KOPT-K1 (cell line): Measurements from ENCODE around the gene ANGPTL4.

Experiments
- H3K27ac ChIP-seq: fragments of 200-600 bp; sonication (generic); 2 replicates; pipeline ENCODE4 v1.5.1; 2016; ENCODE audit warnings: antibody characterized with exemption, mild to moderate bottlenecking, low read depth, low read length; ENCODE audit not compliant: poor library complexity, severe bottlenecking
- H3K36me3 ChIP-seq: fragments of 200-600 bp; sonication (generic); 2 replicates; pipeline ENCODE4 v1.5.1; 2017; ENCODE audit warnings: antibody characterized with exemption, mild to moderate bottlenecking, low read length, moderate library complexity; ENCODE audit not compliant: insufficient read depth
- H3K9me3 ChIP-seq: fragments of 200-600 bp; sonication (generic); 2 replicates; pipeline ENCODE4 v1.5.1; 2017; ENCODE audit warnings: antibody characterized with exemption, low read length, mild to moderate bottlenecking; ENCODE audit not compliant: insufficient read depth, poor library complexity, severe bottlenecking

ANGPTL4 gene

GRCh38 chr19:8388612-8388958 lies 24.6 kb downstream of the ANGPTL4 start:
- H3K27ac ChIP-seq, result no peak overlapping the region
- H3K36me3 ChIP-seq, result no peaks in the 10 kb centered on the region
- no peaks in the 10 kb centered on the region for H3K9me3 ChIP-seq

DNA sequence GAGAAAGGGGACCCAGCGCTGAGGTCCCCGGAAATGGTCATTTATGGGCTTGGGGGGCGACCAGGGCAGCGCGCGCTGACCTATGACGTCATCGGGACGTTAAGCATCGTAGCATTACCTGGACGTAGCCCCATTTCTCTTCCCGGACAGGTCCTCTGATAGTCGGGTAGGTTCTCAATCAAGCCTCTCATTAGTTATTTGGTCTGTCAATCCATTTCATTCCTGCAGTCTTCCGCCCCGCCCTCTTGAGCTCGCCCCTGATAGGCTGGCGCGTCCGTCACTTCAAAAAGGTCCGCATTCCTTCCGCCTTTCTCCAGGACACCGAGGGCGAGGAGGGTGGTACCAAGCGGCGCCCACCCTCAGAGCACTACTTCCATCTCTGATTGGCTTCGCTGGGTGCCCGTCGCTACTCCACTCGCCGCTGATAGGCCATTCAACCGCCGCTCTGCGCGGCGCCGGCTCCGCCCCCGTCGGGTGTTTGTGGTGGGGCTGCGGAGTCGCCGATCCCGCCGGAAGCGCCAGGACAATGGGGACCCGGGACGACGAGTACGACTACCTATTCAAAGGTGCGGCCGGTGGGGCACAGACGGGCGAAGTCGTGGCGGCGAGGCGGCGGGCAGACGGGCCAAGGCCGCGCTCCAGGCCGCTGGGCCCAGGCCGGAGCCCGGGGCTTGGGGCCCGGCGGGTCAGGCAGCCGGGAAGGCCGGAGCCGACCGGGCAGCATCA lies 26.1 kb downstream of the ANGPTL4 start, which contains the start of gene RAB11B:
Gene RAB11B (plus strand): TSS at position 470 of the 726 bp plus-strand sequence. CDS start 57 bp downstream, at position 527.
- peak within 1 kb of the TSS; percentile 97 for H3K27ac ChIP-seq
- no peaks in the 10 kb centered on the region for H3K9me3 ChIP-seq
- no peaks in the 10 kb centered on the region for H3K36me3 ChIP-seq

- H3K36me3 ChIP-seq, result no peaks in the 10 kb centered on the region
- H3K27ac ChIP-seq, result peak overlapping the region; percentile 97
- no peaks in the 10 kb centered on the region for H3K9me3 ChIP-seq
Measured at GRCh38 chr19:8390617-8390981, 26.6 kb downstream of the ANGPTL4 start.

DNA sequence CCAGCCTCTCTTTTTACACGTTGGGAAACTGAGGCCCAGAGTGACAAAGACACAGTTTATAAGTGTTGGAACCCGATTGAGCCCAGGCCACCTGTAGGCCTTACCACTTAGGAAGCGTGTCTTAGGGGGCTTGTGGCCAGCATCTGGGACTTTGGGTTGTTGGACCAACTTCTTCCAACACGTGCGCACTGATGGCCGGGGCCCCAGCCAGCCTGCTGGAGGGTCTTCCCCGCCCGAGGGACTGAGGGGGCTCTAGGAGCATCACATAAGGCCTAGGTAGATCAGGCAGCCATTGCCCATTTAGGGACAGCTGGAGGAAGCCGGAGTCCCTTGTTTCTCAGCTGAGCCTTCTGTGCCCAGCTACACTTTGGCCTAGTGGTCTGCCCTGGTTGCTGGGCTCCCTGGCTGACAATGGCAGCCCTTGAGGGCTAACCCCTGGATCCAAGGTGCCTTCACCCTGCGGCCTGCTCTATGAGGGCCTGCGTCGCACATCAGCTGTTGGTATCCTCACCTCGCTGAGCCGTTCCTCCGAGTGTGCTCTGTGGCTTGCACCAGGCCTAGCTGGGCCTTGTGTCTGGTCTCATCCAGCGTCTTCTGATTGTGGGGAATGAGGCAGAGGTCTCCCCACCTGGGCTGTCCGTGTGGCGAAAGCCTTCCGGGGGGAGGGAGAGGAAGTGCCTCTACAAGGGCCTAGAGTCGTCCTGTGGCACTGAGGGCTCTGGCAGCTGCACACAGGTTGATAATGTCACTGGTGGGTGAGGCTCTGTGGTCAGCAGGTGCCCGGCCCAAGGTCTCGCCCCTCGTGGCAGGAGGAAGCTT lies 27.5 kb downstream of the ANGPTL4 start:
- Histone ChIP-seq H3K9me3 (no peaks in the 10 kb centered on the region), H3K27ac (no peak overlapping the region), H3K36me3 (no peaks in the 10 kb centered on the region)

DNA sequence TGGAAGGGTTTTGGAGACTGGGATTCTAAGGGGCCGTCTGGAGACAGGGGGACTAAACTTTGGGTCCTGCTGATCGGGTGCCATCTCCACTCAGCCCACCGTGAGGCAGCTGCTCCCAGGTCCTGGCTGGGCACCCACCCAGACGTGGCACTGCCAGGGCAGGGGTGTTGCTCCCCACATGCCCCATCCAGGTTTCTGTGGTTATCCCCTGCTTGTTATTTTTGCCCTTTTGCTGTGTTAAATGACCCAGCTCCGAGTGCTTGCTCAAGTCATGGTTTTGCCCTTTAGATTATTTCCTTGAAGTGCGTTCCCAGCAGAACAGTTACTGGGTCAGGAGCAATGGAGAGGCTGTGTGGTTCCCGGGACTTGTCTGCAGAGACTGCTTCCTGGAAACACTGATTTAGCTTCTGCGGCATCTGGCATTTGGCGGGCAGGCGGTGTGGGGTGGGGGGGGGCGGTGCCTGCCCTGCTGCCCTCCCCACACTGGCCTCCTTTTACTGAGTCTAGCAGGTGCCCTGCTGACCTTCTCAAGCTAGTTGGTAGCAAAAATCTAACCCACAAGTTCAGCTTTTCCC lies 28.1 kb downstream of the ANGPTL4 start:
- Histone ChIP-seq H3K27ac (no peak overlapping the region), H3K9me3 (no peaks in the 10 kb centered on the region), H3K36me3 (no peaks in the 10 kb centered on the region)

DNA sequence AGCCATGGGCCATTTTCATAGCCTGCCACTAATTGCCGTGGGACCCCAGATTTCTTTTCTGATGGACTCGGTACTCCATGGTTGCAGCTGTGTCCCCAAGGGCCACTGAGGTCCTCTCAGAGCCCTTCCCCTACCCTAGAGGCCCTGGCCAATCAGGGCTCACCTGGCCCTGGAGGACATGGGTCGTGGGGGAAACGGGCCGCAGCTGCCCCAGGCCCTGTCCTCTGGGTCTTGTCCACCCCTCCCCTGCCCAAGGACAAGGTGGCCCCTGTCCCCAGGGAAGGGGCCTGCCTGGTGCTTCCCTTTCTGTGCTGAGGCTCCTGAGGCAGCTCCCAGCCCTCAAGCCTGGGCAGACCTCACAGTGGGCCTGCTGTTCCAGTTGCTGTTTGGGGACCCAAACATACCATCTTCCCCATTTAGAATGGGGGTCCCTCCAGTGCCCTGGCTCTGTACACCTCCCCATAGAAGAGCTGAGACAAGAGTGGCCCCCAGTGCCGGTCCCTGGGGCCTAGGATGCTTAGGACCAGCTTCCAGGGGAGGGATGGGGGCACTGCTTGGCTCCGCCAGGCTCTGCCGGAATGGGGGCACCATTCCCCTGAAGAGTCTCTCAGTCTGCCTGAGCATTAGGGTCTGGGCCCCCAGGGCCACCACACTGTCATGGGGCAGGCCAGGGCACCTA lies 29.4 kb downstream of the ANGPTL4 start:
- Histone ChIP-seq H3K9me3 (no peaks in the 10 kb centered on the region), H3K36me3 (no peaks in the 10 kb centered on the region), H3K27ac (no peak overlapping the region)

DNA sequence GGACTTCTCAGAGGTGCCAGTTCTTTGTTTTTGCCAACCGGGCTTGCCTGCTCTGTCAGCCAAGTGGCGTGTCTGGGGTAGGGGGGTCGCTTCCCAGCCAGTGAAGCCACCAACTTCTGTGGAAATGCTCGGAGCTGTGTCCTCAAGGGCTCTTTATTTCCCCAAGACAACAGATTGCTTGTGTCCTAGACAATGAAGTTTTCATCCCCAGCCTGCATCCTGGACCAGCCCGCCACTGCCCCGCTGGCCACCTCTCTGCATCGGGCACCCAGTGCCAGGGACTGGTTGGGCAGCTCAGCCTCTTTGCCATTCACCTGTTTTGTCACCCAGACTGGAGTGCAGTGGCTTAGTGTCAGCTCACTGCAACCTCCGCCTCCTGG lies 29.9 kb downstream of the ANGPTL4 start:
- H3K36me3 ChIP-seq, result no peaks in the 10 kb centered on the region
- H3K9me3 ChIP-seq, result no peaks in the 10 kb centered on the region
- H3K27ac ChIP-seq, result no peak overlapping the region

- H3K27ac ChIP-seq, result no peak overlapping the region
- H3K36me3 ChIP-seq, result peaks cover 10% of the 10 kb centered on the region; the same call in 1 of the 2 replicates
Measured at GRCh38 chr19:8395621-8396082, 31.7 kb downstream of the ANGPTL4 start.

GRCh38 chr19:8396185-8396562 lies 32.2 kb downstream of the ANGPTL4 start:
- peaks cover 10% of the 10 kb centered on the region; the same call in 1 of the 2 replicates for H3K36me3 ChIP-seq
- H3K27ac ChIP-seq, result no peak overlapping the region

More at GRCh38 chr19:8395621-8396082, 31.7 kb downstream of the ANGPTL4 start:
- H3K9me3 ChIP-seq, result no peaks in the 10 kb centered on the region

DNA sequence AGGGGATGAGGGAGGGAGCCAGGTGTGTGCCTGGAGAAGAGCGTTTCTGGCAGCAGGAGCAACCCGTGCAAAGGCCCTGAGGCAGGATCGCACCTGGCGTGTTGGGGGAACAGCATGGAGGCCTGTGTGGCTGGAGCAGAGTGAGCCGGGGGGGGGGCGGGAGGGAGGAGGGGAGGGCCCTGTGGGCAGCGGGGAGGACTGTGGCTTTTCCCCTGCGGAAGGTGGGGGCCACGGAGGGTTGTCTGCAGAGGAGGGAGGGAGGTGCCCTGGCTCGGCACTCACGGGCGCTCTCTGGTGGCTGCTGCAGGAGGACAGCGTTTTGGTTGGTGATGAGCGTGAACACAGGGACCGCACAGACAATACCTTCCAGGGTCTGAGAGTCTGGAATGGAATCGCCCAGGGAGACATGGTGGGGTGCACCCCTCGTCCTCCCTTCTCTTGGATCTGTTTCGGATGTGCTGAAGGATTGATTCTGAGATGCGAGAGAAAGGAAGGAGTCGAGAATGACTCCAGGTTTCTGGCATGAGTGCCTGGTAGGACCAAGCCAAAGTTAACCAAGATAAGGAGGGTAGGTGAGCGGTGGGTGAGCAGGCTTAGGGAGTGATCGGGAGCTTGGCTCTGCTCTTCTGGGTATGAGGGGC lies 32.7 kb downstream of the ANGPTL4 start:
- Histone ChIP-seq H3K27ac (no peak overlapping the region), H3K36me3 (peaks cover 14% of the 10 kb centered on the region; the same call in 1 of the 2 replicates), H3K9me3 (no peaks in the 10 kb centered on the region)

More at GRCh38 chr19:8396185-8396562, 32.2 kb downstream of the ANGPTL4 start:
- no peaks in the 10 kb centered on the region for H3K9me3 ChIP-seq

- Histone ChIP-seq H3K9me3 (no peaks in the 10 kb centered on the region), H3K27ac (no peak overlapping the region), H3K36me3 (peaks cover 20% of the 10 kb centered on the region; the same call in 1 of the 2 replicates)
Measured at GRCh38 chr19:8397271-8397670, 33.3 kb downstream of the ANGPTL4 start.

DNA sequence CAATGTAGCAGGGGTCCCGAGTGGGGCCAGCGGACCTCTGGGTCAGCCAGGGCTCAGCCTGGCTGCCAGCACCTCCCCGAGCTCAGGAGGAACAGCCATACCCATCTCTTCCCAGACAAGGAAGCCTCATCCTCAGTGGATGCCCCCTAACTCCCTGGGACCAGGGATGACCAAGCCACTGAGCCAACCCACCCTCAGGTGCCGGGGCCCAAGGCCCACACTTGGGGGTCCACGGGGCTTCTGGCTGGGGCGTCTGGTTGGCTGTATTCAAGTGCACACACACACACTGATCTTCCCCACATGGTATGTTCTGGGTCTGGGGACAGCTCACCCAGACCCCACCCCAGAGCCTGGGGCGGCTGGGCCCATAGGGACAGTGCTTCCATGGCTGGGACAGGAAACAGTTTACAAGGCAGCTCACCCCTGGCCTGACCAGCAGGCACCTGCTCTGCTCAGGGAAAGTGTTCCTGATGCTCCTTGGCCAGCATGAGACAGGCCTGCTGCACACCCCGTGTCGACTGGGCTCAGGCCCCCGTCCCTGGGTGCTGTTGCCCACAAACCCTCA lies 33.9 kb downstream of the ANGPTL4 start:
- Histone ChIP-seq H3K27ac (no peak overlapping the region), H3K9me3 (no peaks in the 10 kb centered on the region), H3K36me3 (peaks cover 25% of the 10 kb centered on the region; the same call in 1 of the 2 replicates)

- Histone ChIP-seq H3K27ac (no peak overlapping the region), H3K36me3 (peaks cover 30% of the 10 kb centered on the region; the same call in 1 of the 2 replicates)
Measured at GRCh38 chr19:8398311-8398771, 34.4 kb downstream of the ANGPTL4 start.

GRCh38 chr19:8399681-8400188 lies 35.8 kb downstream of the ANGPTL4 start:
- Histone ChIP-seq H3K27ac (no peak overlapping the region), H3K36me3 (peaks cover 44% of the 10 kb centered on the region), H3K9me3 (no peaks in the 10 kb centered on the region)

More at GRCh38 chr19:8398311-8398771, 34.4 kb downstream of the ANGPTL4 start:
- no peaks in the 10 kb centered on the region for H3K9me3 ChIP-seq
